Measurements from ENCODE around the gene PEX26.
"Not testable (repeated sequence)": the region's sequence is repeated elsewhere in the genome, so short reads cannot be mapped to it uniquely, and the experiment has no call there.

The PEX26 gene

GRCh38 chr22:18121954-18122554 is 44.3 kb downstream of the PEX26 start:
- no peak for DNase-seq

DNA sequence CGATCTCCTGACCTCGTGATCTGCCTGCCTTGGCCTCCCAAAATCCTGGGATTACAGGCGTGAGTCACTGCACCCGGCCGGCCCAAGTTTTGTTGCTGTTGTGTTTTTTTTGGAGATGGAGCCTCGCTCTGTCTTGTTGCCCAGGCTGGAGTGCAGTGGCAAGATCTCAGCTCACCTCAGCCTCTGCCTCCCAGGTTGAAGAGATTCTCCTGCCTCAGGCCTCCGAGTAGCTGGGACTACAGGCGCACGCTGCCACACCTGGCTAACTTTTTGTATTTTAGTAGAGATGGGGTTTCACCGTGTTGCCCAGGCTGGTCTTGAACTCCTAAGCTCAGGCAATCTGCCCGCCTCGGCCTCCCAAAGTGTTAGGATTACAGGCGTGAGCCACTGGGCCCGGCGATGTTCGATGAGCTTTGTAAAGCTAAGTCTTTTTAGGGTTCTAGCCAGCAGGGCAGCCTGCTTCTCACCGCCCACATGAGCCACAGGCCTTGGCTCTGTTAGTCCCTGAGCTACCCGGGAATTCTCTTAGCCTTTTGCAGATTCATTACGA is 45.8 kb downstream of the PEX26 start:
- DNase-seq: not testable (repeated sequence)

DNA sequence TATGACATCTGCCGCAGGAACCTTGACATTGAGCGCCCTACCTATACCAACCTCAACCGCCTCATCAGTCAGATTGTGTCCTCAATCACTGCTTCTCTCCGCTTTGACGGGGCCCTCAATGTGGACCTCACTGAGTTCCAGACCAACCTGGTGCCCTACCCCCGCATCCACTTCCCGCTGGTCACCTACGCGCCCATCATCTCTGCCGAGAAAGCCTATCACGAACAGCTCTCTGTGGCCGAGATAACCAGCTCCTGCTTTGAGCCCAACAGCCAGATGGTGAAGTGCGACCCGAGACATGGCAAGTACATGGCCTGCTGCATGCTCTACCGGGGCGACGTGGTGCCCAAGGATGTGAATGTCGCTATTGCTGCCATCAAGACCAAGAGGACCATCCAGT is 48.8 kb downstream of the PEX26 start:
- no peak for DNase-seq

DNA sequence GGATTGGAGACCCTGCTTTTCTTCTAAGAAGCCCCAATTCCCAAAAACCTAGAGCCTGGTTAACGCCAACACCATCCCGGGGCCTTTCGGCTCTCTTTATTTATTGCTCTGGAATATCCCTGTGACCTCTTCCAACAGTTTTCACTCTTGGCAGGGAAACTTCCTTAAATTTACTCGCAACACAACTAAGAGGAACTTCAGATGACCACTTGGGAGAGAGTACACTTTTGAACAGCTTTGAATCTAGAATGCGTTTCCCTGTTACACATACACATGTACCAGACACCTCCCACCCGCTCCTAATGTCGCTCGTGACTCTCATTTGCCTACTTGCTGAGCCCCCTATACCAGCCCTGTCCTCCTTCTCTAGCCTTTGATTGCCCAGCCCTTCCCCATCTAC is 52.2 kb downstream of the PEX26 start:
- DNase-seq: no peak

- DNase-seq: no peak
Measured at GRCh38 chr22:18130699-18131429, 53.1 kb downstream of the PEX26 start.

GRCh38 chr22:18133452-18133851 is 55.7 kb downstream of the PEX26 start:
- DNase-seq: no peak

- no peak for DNase-seq
Measured at GRCh38 chr22:18136563-18137320, 59.0 kb downstream of the PEX26 start.

DNA sequence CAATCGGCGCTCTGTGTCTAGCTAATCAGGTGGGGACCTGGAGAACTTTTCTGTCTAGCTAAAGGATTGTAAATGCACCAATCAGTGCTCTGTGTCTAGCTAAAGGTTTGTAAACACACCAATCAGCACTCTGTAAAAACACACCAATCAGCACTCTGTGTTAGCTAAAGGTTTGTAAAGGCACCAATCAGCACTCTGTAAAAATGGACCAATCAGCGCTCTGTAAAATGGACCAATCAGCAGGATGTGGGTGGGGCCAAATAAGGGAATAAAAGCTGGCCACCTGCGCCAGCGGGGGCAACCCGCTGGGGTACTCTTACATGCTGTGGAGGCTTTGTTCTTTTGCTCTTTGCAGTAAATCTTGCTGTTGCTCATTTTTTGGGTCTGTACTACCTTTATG is 63.2 kb downstream of the PEX26 start:
- not testable (repeated sequence) for DNase-seq

GRCh38 chr22:18144105-18144504 is 66.3 kb downstream of the PEX26 start:
- DNase-seq: no peak

DNA sequence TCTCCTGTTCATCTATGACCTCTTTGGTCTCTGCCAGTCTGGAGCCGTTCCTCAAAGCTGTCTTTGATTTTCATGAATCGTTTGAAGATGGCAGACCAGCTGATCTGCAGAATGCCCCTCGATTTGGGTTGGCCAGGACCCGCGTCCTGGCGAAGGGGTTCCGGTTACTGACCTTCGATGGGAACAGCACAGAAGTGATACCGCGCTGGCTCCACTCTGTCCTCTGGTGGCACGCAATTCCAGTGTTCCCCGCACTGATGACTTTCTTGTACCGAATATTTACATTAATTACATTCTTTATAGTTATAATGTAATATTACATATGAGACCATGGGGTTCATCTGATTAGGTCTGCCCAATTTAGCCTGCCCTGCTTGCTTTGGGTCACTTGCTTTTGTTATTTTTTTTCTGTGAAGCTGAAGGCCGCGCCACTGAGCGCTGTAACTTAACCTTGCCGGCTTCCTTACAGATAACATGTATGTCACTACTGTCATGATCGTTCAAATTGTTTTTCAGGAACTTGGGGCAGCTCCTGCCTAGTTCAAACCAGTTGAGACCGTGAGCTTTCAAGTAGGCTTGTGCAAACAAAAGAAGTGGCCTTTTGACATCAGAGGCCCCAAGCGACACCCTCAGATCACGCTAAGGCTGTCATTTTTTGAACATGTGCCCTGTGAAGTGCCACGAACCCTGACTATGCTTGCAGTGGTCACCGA is 68.0 kb downstream of the PEX26 start:
- no peak for DNase-seq

- no peak for DNase-seq
Measured at GRCh38 chr22:18146389-18146753, 68.6 kb downstream of the PEX26 start.

DNA sequence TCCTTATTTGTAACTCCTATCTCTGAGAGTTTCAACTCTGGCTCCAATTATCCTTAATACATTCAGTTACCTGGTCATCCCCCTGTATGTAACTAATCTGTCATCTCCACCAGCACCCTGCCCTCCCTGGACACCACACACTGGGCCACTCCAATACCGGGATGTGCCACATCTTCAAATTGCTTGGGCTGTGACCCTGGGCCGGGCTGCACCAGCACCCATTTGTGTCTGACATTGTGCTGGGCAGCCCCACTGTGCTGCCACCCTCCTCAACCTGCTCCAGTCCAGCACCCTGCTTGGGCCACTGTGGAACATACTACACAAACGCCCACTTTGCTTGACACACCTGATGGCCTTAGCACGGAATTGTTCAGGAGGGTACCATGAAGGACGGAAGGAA is 70.0 kb downstream of the PEX26 start:
- DNase-seq: no peak

GRCh38 chr22:18148293-18148965 is 70.6 kb downstream of the PEX26 start:
- DNase-seq: no peak

DNA sequence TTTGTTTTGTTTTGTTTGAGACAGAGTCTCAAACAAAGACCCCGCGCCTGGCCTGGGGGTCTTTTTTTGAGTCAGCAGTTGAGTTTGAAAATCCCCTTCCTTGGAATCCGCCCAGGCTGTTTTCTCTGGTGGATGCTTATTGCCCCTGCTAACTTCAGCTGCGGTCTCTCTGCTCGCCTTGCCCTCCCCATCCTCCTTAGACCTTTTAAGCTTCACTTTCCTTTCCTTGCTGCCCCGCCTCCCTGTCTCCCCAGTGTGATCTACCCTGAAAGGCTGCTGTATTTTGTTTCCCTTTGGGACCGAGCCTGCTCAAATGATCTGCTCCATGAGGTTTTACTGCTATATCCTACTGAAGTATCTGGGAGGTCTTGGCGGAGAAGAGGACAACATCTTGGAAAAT is 74.7 kb downstream of the PEX26 start:
- no peak for DNase-seq

- DNase-seq: no peak
Measured at GRCh38 chr22:18154821-18155390, 77.1 kb downstream of the PEX26 start.
